Epithelial cell of proximal tubule (primary cell): ENCODE results near the gene MSH5. TPM values are rescaled to one million over a fixed set of nuclear protein-coding genes. Genes with fewer than 3 reads are reported as not detected.

Source experiments
- DNase-seq: peaks from one replicate; pipeline ENCODE4 v3.0.0-alpha.2; 2011; ENCODE audit warnings: low read depth
- H3K4me3 ChIP-seq: 2 replicates; pipeline ENCODE4 v1.5.1; 2011; ENCODE audit warnings: low read depth, mild to moderate bottlenecking, low read length
- total RNA-seq: library from RNA; depleted of rRNA; stranded (reverse); fragments of >200 nt; gene quantifications from 2 replicates; pipeline ENCODE4 v1.2.3, GENCODE V29; 2015
- TF ChIP-seq, protein P1 (sequence below): conservative IDR thresholded peaks from 2 replicates; pipeline ENCODE4 v1.5.1; 2012; ENCODE audit warnings: low read depth, mild to moderate bottlenecking, low read length

The MSH5 gene
- total RNA-seq, 1 donor from 2014 or later: 30.4 TPM

- TF ChIP-seq, protein P1, sequence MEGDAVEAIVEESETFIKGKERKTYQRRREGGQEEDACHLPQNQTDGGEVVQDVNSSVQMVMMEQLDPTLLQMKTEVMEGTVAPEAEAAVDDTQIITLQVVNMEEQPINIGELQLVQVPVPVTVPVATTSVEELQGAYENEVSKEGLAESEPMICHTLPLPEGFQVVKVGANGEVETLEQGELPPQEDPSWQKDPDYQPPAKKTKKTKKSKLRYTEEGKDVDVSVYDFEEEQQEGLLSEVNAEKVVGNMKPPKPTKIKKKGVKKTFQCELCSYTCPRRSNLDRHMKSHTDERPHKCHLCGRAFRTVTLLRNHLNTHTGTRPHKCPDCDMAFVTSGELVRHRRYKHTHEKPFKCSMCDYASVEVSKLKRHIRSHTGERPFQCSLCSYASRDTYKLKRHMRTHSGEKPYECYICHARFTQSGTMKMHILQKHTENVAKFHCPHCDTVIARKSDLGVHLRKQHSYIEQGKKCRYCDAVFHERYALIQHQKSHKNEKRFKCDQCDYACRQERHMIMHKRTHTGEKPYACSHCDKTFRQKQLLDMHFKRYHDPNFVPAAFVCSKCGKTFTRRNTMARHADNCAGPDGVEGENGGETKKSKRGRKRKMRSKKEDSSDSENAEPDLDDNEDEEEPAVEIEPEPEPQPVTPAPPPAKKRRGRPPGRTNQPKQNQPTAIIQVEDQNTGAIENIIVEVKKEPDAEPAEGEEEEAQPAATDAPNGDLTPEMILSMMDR: no peak
- DNase-seq: no peak
- H3K4me3 ChIP-seq: no peak overlapping the region
These were observed 14.1 kb upstream of the MSH5 start for GRCh38 chr6:31725502-31726350.

DNA sequence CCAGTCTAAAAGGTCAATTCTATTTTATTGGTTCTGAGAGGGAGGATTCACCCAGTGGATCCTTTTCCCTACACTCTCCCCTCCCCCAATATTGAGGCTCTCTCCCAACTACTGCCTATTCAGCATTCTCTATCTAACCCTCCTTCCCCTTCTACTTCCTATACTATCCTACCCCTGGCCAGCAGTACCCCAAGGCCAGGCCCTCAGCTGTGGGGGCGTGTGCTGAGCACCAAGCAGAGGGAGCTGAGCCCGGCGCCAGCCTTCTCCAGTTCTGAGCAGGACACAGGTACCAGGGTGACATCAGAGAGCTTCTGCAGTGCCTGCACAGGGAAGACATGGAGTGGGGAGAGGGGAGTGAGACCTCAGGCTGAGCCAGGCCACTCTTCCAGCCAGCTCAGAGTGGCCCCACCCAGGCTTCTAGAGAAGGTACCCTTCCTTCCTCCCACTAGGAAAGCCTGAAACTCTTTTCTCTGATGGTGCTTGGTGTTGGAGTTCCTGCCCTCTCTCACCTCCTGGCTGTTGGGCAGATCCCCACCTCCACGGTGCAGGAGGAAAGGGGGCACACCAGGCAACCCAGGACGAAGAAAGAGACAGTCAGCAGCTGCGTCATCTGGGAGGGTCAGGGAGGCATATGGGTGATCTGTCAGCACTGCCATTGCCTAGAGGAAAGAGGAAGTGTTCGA, 12.6 kb upstream of the MSH5 start:
- DNase-seq: no peak
- TF ChIP-seq, protein P1: no peak
- no peak overlapping the region for H3K4me3 ChIP-seq

DNA sequence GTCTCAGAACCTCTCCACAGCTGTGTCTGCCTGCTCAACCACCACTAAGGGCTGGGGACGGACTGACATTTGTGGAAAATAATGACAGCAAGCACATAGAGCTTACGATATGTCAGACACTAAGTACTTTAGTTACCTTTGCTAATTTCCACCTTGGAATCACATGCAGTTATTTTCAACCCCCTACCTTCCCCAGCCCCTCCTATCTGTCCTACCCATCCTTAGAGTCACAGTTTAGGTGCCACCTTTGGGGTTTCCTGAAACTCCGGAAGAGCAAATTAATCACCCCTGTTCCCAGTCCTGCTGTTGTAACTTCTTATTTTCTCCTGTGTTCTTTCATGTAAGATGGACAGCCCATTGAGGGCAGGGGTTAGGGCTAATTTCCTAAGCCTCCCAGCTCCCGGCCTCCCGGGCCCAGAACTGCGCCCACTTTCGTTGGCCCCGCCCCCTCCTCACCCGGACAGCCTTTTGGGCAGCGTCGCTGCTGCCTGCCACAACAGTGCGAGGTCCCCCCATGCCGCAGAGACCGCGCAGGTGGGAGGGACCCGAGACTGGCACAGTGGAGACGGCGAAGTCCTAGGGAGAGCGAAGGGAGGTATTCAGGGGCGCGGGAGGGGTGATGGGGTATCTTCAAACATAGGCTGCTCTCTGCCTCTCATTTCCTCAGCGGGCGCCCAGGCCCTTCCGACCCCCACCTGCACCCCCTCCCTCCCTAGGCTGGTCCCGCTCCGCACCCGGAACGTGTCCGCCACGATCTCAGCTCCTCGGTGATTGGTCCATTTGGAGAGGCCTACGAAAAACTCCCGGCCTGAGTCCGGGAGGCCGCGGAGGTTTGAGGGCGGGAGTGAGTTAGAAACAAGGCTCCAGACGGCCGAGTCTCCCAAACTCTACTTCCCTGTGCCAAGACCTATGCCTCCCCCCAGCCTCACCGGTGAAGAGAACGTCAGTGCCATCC, 11.8 kb upstream of the MSH5 start:
- TF ChIP-seq, protein P1: no peak
- H3K4me3 ChIP-seq: peak overlapping the region; percentile 69
- DNase-seq: no peak

DNA sequence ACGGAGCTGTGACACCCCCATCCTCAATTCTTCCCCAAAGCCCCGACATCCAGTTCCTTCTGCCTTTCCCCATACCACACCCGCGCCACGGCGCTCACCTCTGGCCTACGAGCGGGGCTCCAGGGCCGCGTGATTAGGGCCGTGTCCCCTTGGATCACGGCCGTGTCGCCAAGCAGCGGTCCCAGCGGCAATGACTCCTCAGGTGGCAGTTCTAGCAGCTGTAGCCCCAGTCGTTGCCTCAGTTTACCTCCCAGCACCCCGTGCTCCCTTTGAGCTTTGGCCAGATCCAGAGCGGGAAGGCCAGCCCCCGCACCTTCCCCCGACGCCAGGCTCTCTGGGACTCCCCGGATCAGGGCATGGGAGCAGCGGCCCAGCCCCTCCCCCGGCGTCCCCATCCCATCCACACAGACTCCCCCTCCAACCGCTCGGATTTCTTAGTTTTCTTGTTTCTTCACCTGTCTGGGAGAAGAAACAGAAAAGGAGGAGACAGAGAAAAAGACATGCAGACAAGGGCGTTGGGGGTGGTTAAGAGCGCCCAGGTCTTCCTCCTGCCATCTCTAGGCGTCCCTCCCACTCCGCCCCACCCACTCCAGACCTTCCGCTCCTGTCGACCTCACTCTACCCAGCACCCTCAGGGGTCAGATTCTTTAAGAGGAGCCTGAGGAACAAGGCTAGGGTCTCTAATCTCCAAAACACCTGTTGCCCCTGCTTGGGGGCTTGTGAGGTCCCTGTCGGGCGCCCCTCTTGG, 10.9 kb upstream of the MSH5 start, which contains the start of gene DDAH2:
TSS of gene DDAH2 (minus strand) at position 533 of the 748 bp plus-strand sequence. CDS start at position 395, 138 bp downstream.
- DNase-seq: no peak
- peak within 1 kb of the TSS; percentile 69 for H3K4me3 ChIP-seq
- TF ChIP-seq, protein P1: peak; percentile 72

DNA sequence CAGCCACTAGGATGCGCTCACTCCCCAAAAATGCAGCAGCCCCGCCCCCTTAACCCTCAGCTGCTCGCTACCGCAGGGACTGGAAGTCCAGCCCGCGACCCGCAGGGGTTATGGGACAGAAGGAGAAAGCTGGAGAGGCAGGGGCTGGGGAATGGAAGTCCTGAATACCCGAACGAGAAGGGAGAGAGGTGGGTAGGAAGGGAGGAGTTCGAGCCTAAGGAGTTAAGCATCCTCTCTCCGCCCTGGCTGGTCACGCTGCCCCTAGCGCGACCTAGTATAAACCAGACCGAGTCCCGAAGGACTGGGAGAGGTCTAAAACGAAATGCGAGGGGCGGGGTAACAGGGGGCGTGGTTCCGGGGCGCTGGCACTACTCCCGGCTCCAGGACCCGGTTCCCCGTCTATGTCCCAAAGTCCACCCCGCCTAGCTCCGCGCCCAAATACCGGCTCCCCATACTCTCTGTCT, 10.3 kb upstream of the MSH5 start:
- TF ChIP-seq, protein P1: no peak
- peak overlapping the region; percentile 69 for H3K4me3 ChIP-seq
- no peak for DNase-seq
